Breast epithelium (tissue), 4 donors: ENCODE data around the gene CD83. TPM values are rescaled to one million over a fixed set of nuclear protein-coding genes. Genes with fewer than 3 reads are reported as not detected.

ENCODE experiments used
- DNase-seq, 2 donors: peaks; one replicate each; pipeline ENCODE4 v3.0.0-alpha.2; 2019; ENCODE audit warnings: low spot score in 2 of 2
- H3K27ac ChIP-seq, 2 donors: fragments of 200-600 bp; sonication (generic) in 1 of 2; one replicate each; pipeline ENCODE4 v1.5.1; 2016 to 2019; ENCODE audit warnings: mild to moderate bottlenecking in 1 of 2
- H3K27me3 ChIP-seq, 2 donors: fragments of 200-600 bp; sonication (generic) in 1 of 2; one replicate each; pipeline versions ENCODE4 v1.5.1 to v1.6.0; 2017 to 2019; ENCODE audit warnings: control low read depth in 1 of 2, mild to moderate bottlenecking in 1 of 2
- H3K36me3 ChIP-seq: fragments of 200-600 bp; one replicate; pipeline ENCODE4 v1.5.1; 2019
- H3K4me1 ChIP-seq, 2 donors: fragments of 200-600 bp; sonication (generic); one replicate each; pipeline ENCODE4 v1.5.1; 2016 to 2019; ENCODE audit warnings: control low read depth in 1 of 2
- H3K4me3 ChIP-seq, 3 donors: fragments of 200-600 bp; sonication (generic); 1 replicate in 2 of 3; 2 replicates in 1 of 3; pipeline ENCODE4 v1.5.1; 2016 to 2019; ENCODE audit warnings: mild to moderate bottlenecking in 3 of 3, moderate library complexity in 2 of 3
- H3K9me3 ChIP-seq, 2 donors: fragments of 200-600 bp; sonication (generic) in 1 of 2; one replicate each; pipeline ENCODE4 v1.5.1; 2016 to 2019; ENCODE audit warnings: control low read depth in 1 of 2
- POLR2A ChIP-seq: fragments of 450-650 bp; IDR thresholded peaks from one replicate; pipeline ENCODE4 v1.6.1; 2016; ENCODE audit warnings: antibody characterized with exemption, mild to moderate bottlenecking, moderate library complexity
- POLR2AphosphoS5 ChIP-seq, 3 donors: sonication (generic); formaldehyde crosslinking; IDR thresholded peaks; one replicate each; pipeline ENCODE4 v1.6.1; 2017; ENCODE audit warnings: antibody characterized with exemption in 3 of 3
- intact Hi-C: fragments of 100-400 bp; cut with DNase I; formaldehyde crosslinking; loops from one replicate; pipeline ENCODE4 v1.15.1; 2023; ENCODE audit warnings: low total_unique reads
- total RNA-seq, 3 donors: library from RNA; depleted of rRNA; stranded (reverse); fragments of >200 nt; gene quantifications; one replicate each; pipeline ENCODE4 v1.1.0, GENCODE V29; 2016
- TF ChIP-seq, protein P1 (sequence below), 3 donors: fragments of 450-650 bp; IDR thresholded peaks; one replicate each; pipeline ENCODE4 v1.5.1; 2016 to 2017; ENCODE audit warnings: antibody characterized with exemption in 3 of 3, mild to moderate bottlenecking in 3 of 3, moderate library complexity in 3 of 3

The CD83 gene
- total RNA-seq, 3 donors from 2014 or later: 2.9 to 18.4 (median 4.0) TPM

DNA sequence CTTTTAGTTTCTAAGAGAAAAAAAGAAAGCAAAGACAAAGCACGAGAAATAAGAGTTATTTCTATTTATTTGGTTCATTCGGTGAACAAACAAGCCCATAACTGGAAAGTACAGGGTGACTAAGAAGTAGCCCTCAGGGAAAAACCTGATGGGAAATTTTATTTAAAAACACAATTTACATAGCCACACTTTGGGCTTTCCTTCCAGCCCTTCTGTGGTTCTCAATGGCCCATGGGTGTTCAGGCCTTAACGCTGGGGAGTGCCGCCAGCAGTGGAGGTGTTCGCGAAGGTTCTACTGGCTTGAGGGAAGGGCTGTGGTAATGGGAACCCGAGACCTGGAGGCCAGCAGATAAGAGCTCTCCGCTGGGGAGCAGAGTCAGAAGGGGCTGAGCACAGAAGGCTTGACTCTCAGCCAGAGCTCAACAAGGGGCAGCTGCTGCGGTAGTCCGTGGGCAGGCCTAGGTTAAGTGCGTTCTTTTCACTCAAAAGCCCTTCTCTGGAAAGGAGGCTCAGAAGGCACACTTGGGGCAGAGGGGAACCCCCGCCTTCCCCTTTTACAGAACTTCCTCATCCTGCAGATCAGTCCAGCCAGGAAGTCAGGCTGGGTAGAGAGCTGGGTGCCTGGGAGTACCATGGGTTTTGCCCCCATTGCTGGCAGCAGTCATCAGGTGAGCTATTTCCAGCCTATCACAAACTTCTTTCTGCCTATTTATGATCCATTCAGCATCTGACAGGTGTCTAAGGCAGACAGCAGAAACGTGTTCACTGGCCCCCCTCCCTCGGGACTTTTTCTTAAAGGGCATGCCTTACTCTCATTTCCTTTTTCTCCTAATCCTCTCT is 8.8 kb upstream of the CD83 start:
- no peaks in the 10 kb centered on the region for H3K4me1 ChIP-seq
- intact Hi-C loops: no loop called here
- peak overlapping the region in 1 of 3 donors; percentile 33 for H3K4me3 ChIP-seq
- H3K9me3 ChIP-seq: no peaks in the 10 kb centered on the region
- TF ChIP-seq, protein P1, sequence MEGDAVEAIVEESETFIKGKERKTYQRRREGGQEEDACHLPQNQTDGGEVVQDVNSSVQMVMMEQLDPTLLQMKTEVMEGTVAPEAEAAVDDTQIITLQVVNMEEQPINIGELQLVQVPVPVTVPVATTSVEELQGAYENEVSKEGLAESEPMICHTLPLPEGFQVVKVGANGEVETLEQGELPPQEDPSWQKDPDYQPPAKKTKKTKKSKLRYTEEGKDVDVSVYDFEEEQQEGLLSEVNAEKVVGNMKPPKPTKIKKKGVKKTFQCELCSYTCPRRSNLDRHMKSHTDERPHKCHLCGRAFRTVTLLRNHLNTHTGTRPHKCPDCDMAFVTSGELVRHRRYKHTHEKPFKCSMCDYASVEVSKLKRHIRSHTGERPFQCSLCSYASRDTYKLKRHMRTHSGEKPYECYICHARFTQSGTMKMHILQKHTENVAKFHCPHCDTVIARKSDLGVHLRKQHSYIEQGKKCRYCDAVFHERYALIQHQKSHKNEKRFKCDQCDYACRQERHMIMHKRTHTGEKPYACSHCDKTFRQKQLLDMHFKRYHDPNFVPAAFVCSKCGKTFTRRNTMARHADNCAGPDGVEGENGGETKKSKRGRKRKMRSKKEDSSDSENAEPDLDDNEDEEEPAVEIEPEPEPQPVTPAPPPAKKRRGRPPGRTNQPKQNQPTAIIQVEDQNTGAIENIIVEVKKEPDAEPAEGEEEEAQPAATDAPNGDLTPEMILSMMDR (IDR thresholded peaks at IDR 0.05): no peak
- no peak for TF ChIP-seq POLR2AphosphoS5 (IDR thresholded peaks at IDR 0.05)
- no peak for TF ChIP-seq POLR2A
- H3K36me3 ChIP-seq: no peaks in the 10 kb centered on the region
- peaks cover 0 to 7% of the 10 kb centered on the region in 2 donors for H3K27me3 ChIP-seq
- H3K27ac ChIP-seq: peak overlapping the region; percentile 52 to 78
- no peak for DNase-seq

DNA sequence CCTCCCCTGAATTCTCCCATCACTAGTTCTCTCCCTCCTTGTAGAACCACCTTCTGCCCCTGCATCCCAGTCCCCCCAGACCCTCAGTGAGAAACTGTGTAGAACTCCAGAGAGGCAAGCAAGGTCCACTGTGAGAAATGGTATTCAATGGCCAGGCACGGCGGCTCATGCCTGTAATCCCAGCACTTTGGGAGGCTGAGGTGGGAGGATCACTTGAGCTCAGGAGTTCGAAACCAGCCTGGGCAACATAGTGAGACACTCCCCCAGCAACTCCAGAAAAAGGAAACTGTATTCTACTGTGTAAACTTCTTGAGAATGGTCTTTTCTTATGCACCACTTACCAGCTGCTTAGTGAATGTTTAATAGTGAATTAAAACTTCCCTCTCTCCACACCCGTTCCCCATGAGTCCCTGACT is 8.2 kb upstream of the CD83 start:
- intact Hi-C loops: no loop called here
- Histone ChIP-seq H3K36me3 (no peaks in the 10 kb centered on the region), H3K27ac (peak overlapping the region in 1 of 2 donors; percentile 78)

DNA sequence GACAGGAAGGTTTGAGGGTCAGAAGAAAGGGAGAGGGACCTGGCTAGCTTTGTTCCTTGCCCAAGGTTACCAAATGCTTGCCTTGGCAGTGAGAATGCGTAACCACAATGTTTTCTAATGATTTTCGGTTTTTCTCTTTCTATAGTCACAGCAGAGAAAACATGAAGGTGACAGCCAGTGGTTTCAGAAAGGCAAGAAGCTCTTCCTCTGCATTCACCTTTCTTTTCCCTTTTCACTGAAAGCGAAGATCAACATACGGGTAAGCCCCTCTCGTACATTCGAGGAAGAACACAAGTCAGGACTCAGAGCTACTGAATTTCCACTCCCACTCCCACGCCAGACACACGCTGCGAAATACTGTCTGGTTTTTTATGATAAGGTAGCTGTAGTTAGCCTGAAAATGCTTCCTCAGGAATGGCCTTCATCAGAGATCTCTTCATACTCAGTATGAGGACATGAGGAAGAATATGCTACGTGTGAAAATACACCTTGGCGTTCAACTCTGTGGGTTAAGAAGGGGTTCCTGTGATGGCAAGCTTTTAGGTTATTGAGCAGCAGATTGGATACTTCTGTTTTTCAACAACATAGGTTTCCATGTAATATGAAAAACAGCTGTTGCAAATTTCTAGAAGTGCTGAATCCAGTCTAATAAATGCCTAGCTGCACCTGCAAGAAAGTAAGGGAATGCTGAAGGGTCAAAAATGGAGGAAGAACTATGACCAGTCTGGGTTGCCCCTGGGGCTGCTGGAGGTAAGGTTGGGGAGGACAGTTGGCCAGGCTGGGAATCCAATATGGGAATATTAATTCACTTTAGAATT is 7.4 kb upstream of the CD83 start:
- no peak for TF ChIP-seq POLR2AphosphoS5 (IDR thresholded peaks at IDR 0.05)
- no peak overlapping the region for H3K27ac ChIP-seq
- H3K4me3 ChIP-seq: no peak overlapping the region
- H3K27me3 ChIP-seq: no peaks in the 10 kb centered on the region
- no peak for DNase-seq
- H3K9me3 ChIP-seq: no peaks in the 10 kb centered on the region
- no peaks in the 10 kb centered on the region for H3K4me1 ChIP-seq
- intact Hi-C loops: no loop called here
- H3K36me3 ChIP-seq: no peaks in the 10 kb centered on the region

More for the DNA sequence above, 8.2 kb upstream of the CD83 start:
- Histone ChIP-seq H3K4me3 (no peak overlapping the region), H3K4me1 (no peaks in the 10 kb centered on the region), H3K27me3 (peaks cover 0 to 2% of the 10 kb centered on the region in 2 donors), H3K9me3 (no peaks in the 10 kb centered on the region)
- TF ChIP-seq, protein P1 (IDR thresholded peaks at IDR 0.05): no peak
- TF ChIP-seq POLR2A: no peak
- TF ChIP-seq POLR2AphosphoS5 (IDR thresholded peaks at IDR 0.05): no peak
- DNase-seq: no peak

- intact Hi-C loops: no loop called here
- no peaks in the 10 kb centered on the region for H3K9me3 ChIP-seq
- H3K36me3 ChIP-seq: no peaks in the 10 kb centered on the region
- H3K4me1 ChIP-seq: peaks cover 0 to 5% of the 10 kb centered on the region in 2 donors
- no peaks in the 10 kb centered on the region for H3K27me3 ChIP-seq
- H3K4me3 ChIP-seq: no peak overlapping the region
- H3K27ac ChIP-seq: no peak overlapping the region
- no peak for DNase-seq
- TF ChIP-seq, protein P1 (IDR thresholded peaks at IDR 0.05): no peak
- TF ChIP-seq POLR2AphosphoS5 (IDR thresholded peaks at IDR 0.05): no peak
- TF ChIP-seq POLR2A: no peak
Observed at GRCh38 chr6:14113976-14114375, 3.6 kb upstream of the CD83 start.

GRCh38 chr6:14118091-14118439 is 493 bp downstream of the CD83 start:
- no peak for DNase-seq
- no peak for TF ChIP-seq POLR2A
- TF ChIP-seq, protein P1 (IDR thresholded peaks at IDR 0.05): no peak
- TF ChIP-seq POLR2AphosphoS5 (IDR thresholded peaks at IDR 0.05): no peak
- H3K4me3 ChIP-seq: peak overlapping the region; percentile 51 to 72 (median 66)
- peaks cover 0 to 5% of the 10 kb centered on the region in 2 donors for H3K4me1 ChIP-seq
- H3K9me3 ChIP-seq: no peaks in the 10 kb centered on the region
- intact Hi-C loops: loop anchor here (5.0 kb wide), 1 partner anchor 1419 kb away; no protein-coding TSS in a partner anchor
- peak overlapping the region; percentile 13 to 16 for H3K27ac ChIP-seq
- no peaks in the 10 kb centered on the region for H3K27me3 ChIP-seq
- no peaks in the 10 kb centered on the region for H3K36me3 ChIP-seq
